Fibroblast of skin of right quadriceps (primary cell): ENCODE measurements around the gene PDGFRB.

ENCODE experiments used
- DNase-seq: peaks from one replicate; pipeline ENCODE4 v3.0.0-alpha.2; 2013

Gene PDGFRB

DNA sequence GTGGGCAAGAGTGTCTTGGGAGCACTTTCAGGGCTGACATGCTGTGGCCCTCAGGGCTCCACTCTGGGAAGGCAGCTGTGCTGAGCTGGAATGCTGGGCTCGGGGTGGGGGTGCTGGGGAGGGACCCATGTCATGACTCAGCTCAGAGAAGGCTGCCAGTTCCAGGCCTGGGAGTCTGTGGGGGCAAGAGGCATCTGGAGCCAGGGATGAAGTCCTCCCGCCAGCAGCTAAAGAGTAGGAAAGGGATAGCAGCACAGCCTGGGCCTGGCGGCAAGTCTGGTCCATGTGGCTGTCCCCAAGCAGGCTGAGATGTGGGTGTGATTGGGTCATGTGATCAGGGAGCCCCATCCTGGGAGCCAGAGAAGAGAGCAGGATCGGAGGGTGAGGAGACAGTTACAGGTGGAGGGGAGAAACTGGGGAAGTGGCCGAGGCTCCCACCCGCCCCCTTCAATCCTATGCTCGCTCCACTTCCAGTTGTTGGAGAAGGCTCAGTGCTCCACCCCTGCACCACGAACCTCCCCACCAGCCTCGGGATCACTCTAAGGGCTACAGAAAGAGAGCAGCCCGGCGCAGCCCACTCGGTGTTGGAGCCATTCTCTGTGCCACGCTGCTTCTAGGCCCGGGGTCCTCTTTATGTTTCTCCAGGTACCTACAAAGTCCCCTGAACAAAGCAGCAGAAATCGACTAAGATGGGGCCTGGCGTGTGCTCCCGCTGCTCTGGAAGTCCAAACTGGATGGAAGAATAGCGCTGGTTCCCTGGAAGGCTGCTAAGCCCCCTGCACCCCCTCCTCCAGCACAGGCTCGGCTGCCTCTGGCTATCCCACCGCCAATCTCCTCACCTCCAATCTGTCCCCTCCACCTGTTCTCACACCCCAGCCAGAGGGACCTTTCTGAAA lies 12.0 kb downstream of the PDGFRB start:
- DNase-seq, result peak; percentile 93

- DNase-seq, result peak; percentile 88
Measured at GRCh38 chr5:150142959-150143349, 12.7 kb downstream of the PDGFRB start.

GRCh38 chr5:150142185-150142958 lies 13.3 kb downstream of the PDGFRB start:
- DNase-seq, result no peak

DNA sequence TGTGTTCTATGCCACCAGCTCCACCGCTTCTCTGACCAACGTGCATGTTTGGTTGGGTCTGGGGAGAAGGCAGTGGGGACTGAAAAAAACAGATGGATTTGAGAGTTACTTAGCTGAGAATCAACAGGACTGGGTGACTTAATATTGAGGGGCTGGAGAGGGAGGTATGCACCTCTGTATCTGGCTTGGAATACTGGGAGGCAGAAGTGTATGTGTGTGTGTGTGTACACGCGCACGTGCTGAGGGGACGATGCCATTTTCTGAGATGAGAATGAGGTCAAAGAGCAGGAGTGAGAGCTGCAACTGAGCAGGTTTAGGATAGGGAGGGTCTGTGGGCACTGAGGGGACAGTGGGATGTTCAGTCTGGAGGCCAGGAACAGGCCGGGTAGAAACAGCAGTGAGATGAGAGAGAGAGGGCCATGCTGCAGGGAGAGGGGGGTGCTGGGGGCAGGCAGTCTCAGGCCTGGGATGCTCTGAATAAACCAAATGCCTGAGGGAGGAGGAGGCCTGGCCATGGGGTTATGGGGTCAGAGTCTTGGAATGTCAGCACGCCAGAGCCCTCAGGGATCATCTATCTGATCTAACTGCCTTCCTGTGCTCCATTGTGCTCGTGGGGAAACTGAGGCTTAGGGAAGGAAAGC lies 14.0 kb downstream of the PDGFRB start:
- DNase-seq, result peak; percentile 54

GRCh38 chr5:150140830-150141229 lies 14.8 kb downstream of the PDGFRB start:
- DNase-seq, result peak; percentile 78

GRCh38 chr5:150139334-150139733 lies 16.3 kb downstream of the PDGFRB start:
- DNase-seq, result peak; percentile 86

GRCh38 chr5:150138551-150139265 lies 16.9 kb downstream of the PDGFRB start:
- peak; percentile 84 for DNase-seq

DNA sequence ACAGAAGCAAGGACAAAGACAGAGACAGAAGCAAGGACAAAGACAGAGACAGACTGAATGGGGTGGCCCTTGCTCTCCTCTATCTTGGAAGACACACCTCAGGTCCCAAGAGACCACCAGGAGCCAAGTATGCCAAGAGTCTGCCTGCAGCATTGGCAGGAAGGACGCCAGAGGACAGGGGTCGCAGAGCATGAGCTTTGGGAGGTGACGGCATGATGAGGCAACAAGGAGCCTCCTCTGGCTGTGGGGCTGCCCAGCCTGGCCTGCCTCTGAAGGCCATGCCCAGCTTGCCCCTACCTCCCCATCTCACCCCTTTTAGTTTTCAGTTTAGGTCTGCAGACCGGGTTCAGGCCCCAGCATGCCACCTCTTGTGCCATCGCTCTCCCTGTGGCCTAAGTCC lies 17.6 kb downstream of the PDGFRB start:
- DNase-seq, result peak; percentile 45

- DNase-seq, result peak; percentile 68
Measured at GRCh38 chr5:150137168-150137957, 18.3 kb downstream of the PDGFRB start.

- no peak for DNase-seq
Measured at GRCh38 chr5:150136305-150137167, 19.1 kb downstream of the PDGFRB start.

- DNase-seq, result no peak
Measured at GRCh38 chr5:150135557-150136304, 19.9 kb downstream of the PDGFRB start.

GRCh38 chr5:150134198-150134588 lies 21.5 kb downstream of the PDGFRB start:
- no peak for DNase-seq

DNA sequence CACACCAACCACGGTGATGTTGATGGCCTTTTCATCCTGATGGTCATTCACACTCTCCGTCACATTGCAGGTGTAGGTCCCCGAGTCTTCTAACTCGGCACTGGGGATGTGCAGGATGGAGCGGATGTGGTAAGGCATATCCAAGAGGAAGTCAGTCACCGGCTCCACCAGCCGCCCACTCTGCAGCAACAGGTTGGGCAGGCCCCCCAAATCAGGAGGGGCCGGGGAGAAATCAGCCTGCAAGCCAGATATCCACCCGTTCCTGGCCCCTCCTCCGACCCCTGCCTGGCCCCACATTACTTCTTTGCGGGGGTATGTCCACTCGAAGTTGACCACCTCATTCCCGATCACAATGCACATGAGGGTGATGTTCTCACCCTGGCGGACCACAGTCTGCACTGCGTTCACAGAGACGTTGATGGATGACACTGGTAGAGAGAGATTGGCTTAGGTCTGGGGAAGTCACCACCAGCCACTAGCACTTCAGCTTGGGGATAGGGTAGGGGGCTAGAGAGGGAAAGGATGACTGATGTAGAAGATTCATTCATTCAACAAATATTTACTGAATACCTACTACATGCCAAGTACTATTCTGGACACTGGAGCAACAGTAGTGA lies 22.0 kb downstream of the PDGFRB start:
- DNase-seq, result no peak

GRCh38 chr5:150132740-150133139 lies 22.9 kb downstream of the PDGFRB start:
- DNase-seq, result no peak

DNA sequence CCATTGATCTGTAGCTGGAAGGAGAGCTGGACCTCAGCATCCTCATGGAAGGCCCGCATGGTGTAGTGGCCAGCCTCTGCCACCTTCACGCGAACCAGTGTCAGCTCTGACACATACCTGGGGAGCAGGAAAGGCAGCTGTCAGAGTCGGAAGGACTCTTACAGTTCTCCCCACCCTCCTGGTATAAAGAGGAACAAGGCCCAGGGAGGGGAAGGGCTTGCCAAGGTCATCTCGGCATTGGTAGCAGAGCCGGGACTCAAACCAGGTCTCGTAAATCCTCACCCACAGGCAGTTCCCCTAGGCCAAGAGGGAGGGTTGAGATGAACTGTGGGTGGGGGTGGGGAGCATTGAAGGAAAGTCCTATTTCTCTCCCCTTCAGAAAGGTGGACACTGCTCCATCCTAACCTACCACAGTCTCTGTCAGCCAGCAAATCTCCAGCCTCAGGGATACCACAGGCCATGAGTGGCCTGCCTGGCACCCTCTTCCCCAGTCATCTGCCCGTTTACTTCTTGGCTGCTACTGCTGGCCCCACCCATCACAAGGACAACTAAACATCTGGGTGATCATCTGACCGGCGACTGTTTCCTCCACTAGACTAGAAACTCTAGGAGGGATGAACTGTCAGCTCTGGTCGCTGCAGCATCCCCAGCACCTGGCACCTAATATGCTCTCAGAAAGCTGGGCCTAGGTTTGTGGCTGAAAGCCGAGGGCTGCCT lies 23.5 kb downstream of the PDGFRB start:
- no peak for DNase-seq

GRCh38 chr5:150131461-150131860 lies 24.2 kb downstream of the PDGFRB start:
- DNase-seq, result no peak

GRCh38 chr5:150130493-150130922 lies 25.1 kb downstream of the PDGFRB start:
- DNase-seq, result no peak

DNA sequence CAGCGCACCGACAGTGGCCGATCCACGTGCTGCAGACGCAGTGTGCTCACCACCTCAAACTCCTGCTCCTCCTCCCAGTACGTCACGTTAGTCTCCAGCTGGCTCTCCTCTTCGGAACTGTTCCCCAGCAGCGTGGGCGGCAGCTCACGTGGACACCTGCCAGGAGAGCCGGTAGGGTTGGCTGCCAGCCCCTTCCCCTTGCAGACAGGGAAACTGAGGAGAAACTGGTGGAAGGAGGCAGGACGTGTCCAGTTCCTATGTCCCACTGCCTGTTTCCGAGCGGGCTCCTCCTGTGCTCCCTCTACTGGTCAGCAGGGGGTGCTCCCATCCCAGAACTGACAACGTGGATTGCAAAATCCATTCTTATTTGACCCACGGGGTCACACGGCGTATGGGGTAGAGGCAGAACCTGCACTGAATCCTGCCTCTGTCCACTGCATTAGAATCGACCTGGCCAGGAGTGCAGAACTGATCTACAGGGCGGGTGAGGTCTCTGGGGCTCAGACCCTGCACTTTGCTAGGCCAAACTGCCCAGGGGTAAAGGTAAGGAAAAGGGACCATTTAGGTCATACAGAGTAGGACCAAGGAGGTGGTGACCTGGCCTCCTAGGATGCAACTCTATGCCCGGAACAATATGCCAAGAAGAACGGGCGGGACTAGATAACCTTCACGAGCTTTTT lies 25.7 kb downstream of the PDGFRB start:
- peak; percentile 60 for DNase-seq
